ENCODE measurements around the gene CAV1.

DNA sequence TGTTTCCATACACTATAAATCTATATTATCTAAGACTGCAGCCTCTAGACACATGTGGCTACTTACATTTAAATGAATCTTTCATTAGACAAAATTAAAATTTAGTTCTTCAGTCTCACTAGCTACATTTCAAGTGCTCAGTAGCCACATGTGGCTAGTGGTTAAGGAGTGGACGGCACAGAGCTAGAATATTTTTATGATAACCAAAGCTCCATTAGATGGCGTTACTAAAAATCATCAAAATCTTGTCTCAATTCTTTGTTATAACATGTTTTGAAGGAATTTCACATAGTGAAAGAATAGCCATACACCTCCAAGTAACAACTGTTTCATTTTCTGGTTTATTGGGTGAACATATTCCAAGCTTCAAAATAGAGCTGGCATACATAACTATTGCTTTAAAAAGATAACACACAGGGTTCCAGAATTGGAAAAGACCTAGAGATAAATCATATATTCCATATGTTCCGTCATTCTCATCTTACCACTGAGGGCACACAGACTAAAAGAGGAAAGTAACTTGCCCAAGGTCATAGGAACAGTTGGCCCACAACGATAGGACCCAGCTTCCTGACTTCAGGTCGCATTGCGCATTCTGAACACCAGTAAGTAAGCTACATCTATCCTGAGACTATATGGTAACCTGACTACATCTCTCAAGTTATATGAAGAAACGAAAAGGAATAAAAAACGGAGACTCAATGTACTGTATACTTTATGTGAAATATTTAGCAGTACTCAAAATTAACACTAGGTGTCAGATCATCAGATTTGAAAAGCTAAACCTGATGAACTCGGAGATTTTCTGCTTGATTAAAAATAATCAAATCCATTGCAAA, 66.6 kb downstream of the CAV1 start:
- no peak for TF ChIP-seq EZH2 (IDR thresholded peaks at IDR 0.05; ENCODE audit: insufficient read depth, poor library complexity, severe bottlenecking)
- no peak for TF ChIP-seq EZH2phosphoT487 (IDR thresholded peaks at IDR 0.05; ENCODE audit: insufficient read depth, low read depth)
